ENCODE results near the gene NELFCD.

GRCh38 chr20:59013031-59013951, 32.2 kb downstream of the NELFCD start:
- TF ChIP-seq, protein P1, sequence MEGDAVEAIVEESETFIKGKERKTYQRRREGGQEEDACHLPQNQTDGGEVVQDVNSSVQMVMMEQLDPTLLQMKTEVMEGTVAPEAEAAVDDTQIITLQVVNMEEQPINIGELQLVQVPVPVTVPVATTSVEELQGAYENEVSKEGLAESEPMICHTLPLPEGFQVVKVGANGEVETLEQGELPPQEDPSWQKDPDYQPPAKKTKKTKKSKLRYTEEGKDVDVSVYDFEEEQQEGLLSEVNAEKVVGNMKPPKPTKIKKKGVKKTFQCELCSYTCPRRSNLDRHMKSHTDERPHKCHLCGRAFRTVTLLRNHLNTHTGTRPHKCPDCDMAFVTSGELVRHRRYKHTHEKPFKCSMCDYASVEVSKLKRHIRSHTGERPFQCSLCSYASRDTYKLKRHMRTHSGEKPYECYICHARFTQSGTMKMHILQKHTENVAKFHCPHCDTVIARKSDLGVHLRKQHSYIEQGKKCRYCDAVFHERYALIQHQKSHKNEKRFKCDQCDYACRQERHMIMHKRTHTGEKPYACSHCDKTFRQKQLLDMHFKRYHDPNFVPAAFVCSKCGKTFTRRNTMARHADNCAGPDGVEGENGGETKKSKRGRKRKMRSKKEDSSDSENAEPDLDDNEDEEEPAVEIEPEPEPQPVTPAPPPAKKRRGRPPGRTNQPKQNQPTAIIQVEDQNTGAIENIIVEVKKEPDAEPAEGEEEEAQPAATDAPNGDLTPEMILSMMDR (IDR thresholded peaks at IDR 0.05; ENCODE audit: low read depth, low read length) = no peak
- TF ChIP-seq EZH2phosphoT487 (IDR thresholded peaks at IDR 0.05; ENCODE audit: low read depth) = no peak

All from OCI-LY3 (cell line).